PC-3 (cell line): ENCODE results near the gene LSR. TPM values are rescaled to one million over a fixed set of nuclear protein-coding genes. Genes with fewer than 3 reads are reported as not detected.

ENCODE experiments used
- ATAC-seq: fragments of 200-7000 bp; cut with Tn5 transposase; 2 replicates; pipeline ENCODE4 v1.9.1; 2020; ENCODE audit warnings: mild to moderate bottlenecking, moderate library complexity
- BruUV-seq: library from RNA; stranded (reverse); fragments of 400-500 nt; replicated peaks from 2 replicates; lab custom pipeline; 2021; lab: Mats Ljungman, UMichigan
- CTCF ChIA-PET: fragments of 300-600 bp; sonication (Branson Sonifier 250); formaldehyde crosslinking; loops from one replicate; lab custom pipeline; 2022; ENCODE audit warnings: antibody characterized with exemption; lab: Charles Lee
- POLR2A ChIA-PET: fragments of 300-600 bp; sonication (Branson Sonifier 250); formaldehyde crosslinking; loops from one replicate; lab custom pipeline; 2022; ENCODE audit warnings: antibody characterized with exemption; ENCODE audit not compliant: unreplicated experiment; lab: Charles Lee
- DNase-seq: peaks from one replicate; pipeline ENCODE4 v3.0.0-alpha.2; 2015
- H2AFZ ChIP-seq: fragments of 300-600 bp; sonication (generic); 2 replicates; pipeline ENCODE4 v1.6.0; 2016; ENCODE audit warnings: antibody characterized with exemption, low read length
- H3F3A ChIP-seq: fragments of 300-600 bp; sonication (generic); one replicate; pipeline ENCODE4 v1.6.0; 2017; ENCODE audit warnings: antibody characterized with exemption, low read length, control low read depth, mild to moderate bottlenecking; ENCODE audit not compliant: unreplicated experiment
- H3K27ac ChIP-seq: fragments of 300-600 bp; sonication (generic); 2 replicates; pipeline ENCODE4 v1.5.1; 2016; ENCODE audit warnings: mild to moderate bottlenecking, low read length
- H3K27me3 ChIP-seq: fragments of 300-600 bp; sonication (generic); 2 replicates; pipeline ENCODE4 v1.6.1; 2016; ENCODE audit warnings: low read length, mixed read lengths
- H3K36me3 ChIP-seq: fragments of 300-600 bp; sonication (generic); 2 replicates; pipeline ENCODE4 v1.6.1; 2016; ENCODE audit warnings: low read depth, mixed run types, low read length, mixed read lengths
- H3K4me1 ChIP-seq: fragments of 300-600 bp; sonication (generic); 2 replicates; pipeline ENCODE4 v1.5.1; 2016; ENCODE audit warnings: low read length; ENCODE audit not compliant: insufficient read depth
- H3K4me2 ChIP-seq: fragments of 300-600 bp; sonication (generic); 2 replicates; pipeline ENCODE4 v1.6.0; 2016; ENCODE audit warnings: low read length
- H3K4me3 ChIP-seq: fragments of 300-600 bp; sonication (generic); 2 replicates; pipeline ENCODE4 v1.5.1; 2016; ENCODE audit warnings: mild to moderate bottlenecking, low read length, mixed read lengths
- H3K79me2 ChIP-seq: fragments of 300-600 bp; sonication (generic); 2 replicates; pipeline ENCODE4 v1.6.1; 2017; ENCODE audit warnings: low read length, mixed read lengths
- H3K9ac ChIP-seq: fragments of 300-600 bp; sonication (generic); 2 replicates; pipeline ENCODE4 v1.6.0; 2016; ENCODE audit warnings: mild to moderate bottlenecking, low read length
- H3K9me2 ChIP-seq: fragments of 300-600 bp; sonication (generic); replicated peaks from 2 replicates; pipeline ENCODE4 v1.6.1; 2016; ENCODE audit warnings: mixed run types, low read length, mixed read lengths
- H3K9me3 ChIP-seq: fragments of 300-600 bp; sonication (generic); 2 replicates; pipeline ENCODE4 v1.6.1; 2016; ENCODE audit warnings: low read length, mixed read lengths
- H4K20me1 ChIP-seq: fragments of 300-600 bp; sonication (generic); 2 replicates; pipeline ENCODE4 v1.6.1; 2016; ENCODE audit warnings: low read length, mixed read lengths
- CTCF ChIP-seq: fragments of 300-600 bp; sonication (generic); conservative IDR thresholded peaks from 2 replicates; pipeline ENCODE4 v1.5.1; 2017; ENCODE audit warnings: antibody characterized with exemption, low read depth, mild to moderate bottlenecking, low read length
- EZH2 ChIP-seq: fragments of 300-600 bp; sonication (generic); IDR thresholded peaks from one replicate; pipeline ENCODE4 v1.6.1; 2017; ENCODE audit warnings: antibody characterized with exemption, mild to moderate bottlenecking, low read length; ENCODE audit not compliant: unreplicated experiment
- EZH2phosphoT487 ChIP-seq: fragments of 300-600 bp; sonication (generic); IDR thresholded peaks from 2 replicates; pipeline ENCODE4 v1.6.1; 2018; ENCODE audit warnings: mild to moderate bottlenecking, antibody characterized with exemption, low read length, borderline replicate concordance
- intact Hi-C: fragments of 100-400 bp; cut with micrococcal nuclease; formaldehyde crosslinking; loops from 2 replicates; pipeline ENCODE4 v1.9.0; 2023
- total RNA-seq: library from RNA; depleted of rRNA; stranded (reverse); fragments of >200 nt; gene quantifications from 2 replicates; pipeline ENCODE4 v1.2.3, GENCODE V29; 2014

LSR gene
- total RNA-seq, 1 experiment from 2014 or later = 91.0 TPM

- Histone ChIP-seq H3K9me2 (no peaks in the 10 kb centered on the region), H3K9ac (no peak overlapping the region), H3K4me1 (peaks cover 13% of the 10 kb centered on the region; the same call in 1 of the 2 replicates), H3K9me3 (no peaks in the 10 kb centered on the region), H4K20me1 (no peaks in the 10 kb centered on the region), H3K4me3 (no peak overlapping the region), H3K27ac (no peak overlapping the region), H3K27me3 (no peaks in the 10 kb centered on the region), H3F3A (no peaks in the 10 kb centered on the region), H3K4me2 (no peak overlapping the region), H3K36me3 (no peaks in the 10 kb centered on the region; the same call in 1 of the 2 replicates), H2AFZ (no peak overlapping the region), H3K79me2 (peaks cover 9% of the 10 kb centered on the region; the same call in 1 of the 2 replicates)
- DNase-seq = no peak
- ChIA-PET CTCF (no interaction called here), POLR2A (no interaction called here)
- no peak for TF ChIP-seq EZH2phosphoT487
- no peak for TF ChIP-seq EZH2
- TF ChIP-seq CTCF = no peak
- intact Hi-C loops = loop anchor here (5.0 kb wide), 1 partner anchor 243 kb away; no protein-coding TSS in a partner anchor
- BruUV-seq = no TSS peak
- ATAC-seq = no peak
Observed at GRCh38 chr19:35264268-35265125, 15.7 kb downstream of the LSR start.

GRCh38 chr19:35265126-35265899 lies 16.5 kb downstream of the LSR start:
- no peaks in the 10 kb centered on the region for H3K9me2 ChIP-seq
- ATAC-seq = no peak
- TF ChIP-seq EZH2 = no peak
- H3K4me3 ChIP-seq = no peak overlapping the region
- H3K79me2 ChIP-seq = peaks cover 16% of the 10 kb centered on the region; the same call in 1 of the 2 replicates
- H3K36me3 ChIP-seq = no peaks in the 10 kb centered on the region; the same call in 1 of the 2 replicates
- H4K20me1 ChIP-seq = no peaks in the 10 kb centered on the region
- H2AFZ ChIP-seq = no peak overlapping the region
- no TSS peak for BruUV-seq
- no peaks in the 10 kb centered on the region for H3K27me3 ChIP-seq
- H3K9ac ChIP-seq = no peak overlapping the region
- ChIA-PET POLR2A (no interaction called here), CTCF (no interaction called here)
- H3K4me1 ChIP-seq = peaks cover 18% of the 10 kb centered on the region
- H3K4me2 ChIP-seq = no peak overlapping the region
- H3K9me3 ChIP-seq = no peaks in the 10 kb centered on the region
- no peaks in the 10 kb centered on the region for H3F3A ChIP-seq
- H3K27ac ChIP-seq = no peak overlapping the region
- intact Hi-C loops = loop anchor here (5.0 kb wide), 1 partner anchor 242 kb away; no protein-coding TSS in a partner anchor
- peak; percentile 22 for DNase-seq

GRCh38 chr19:35265900-35266519 lies 17.2 kb downstream of the LSR start:
- peaks cover 20% of the 10 kb centered on the region for H3K4me1 ChIP-seq
- H3K79me2 ChIP-seq = peaks cover 17% of the 10 kb centered on the region; the same call in 1 of the 2 replicates
- H3K27me3 ChIP-seq = no peaks in the 10 kb centered on the region
- TF ChIP-seq EZH2 (no peak), EZH2phosphoT487 (no peak), CTCF (no peak)
- BruUV-seq = no TSS peak
- ChIA-PET CTCF (no interaction called here), POLR2A (no interaction called here)
- H3K9me3 ChIP-seq = no peaks in the 10 kb centered on the region
- H3K36me3 ChIP-seq = no peaks in the 10 kb centered on the region; the same call in 1 of the 2 replicates
- intact Hi-C loops = loop anchor here (5.0 kb wide), 1 partner anchor 241 kb away; no protein-coding TSS in a partner anchor
- no peaks in the 10 kb centered on the region for H3K9me2 ChIP-seq
- no peak overlapping the region for H2AFZ ChIP-seq
- no peaks in the 10 kb centered on the region for H3F3A ChIP-seq
- H3K9ac ChIP-seq = no peak overlapping the region
- H3K4me3 ChIP-seq = no peak overlapping the region
- no peak overlapping the region for H3K27ac ChIP-seq
- DNase-seq (no peak), ATAC-seq (no peak)
- no peak overlapping the region for H3K4me2 ChIP-seq
- no peaks in the 10 kb centered on the region for H4K20me1 ChIP-seq
